ENCODE data around the gene MIF.
"Not testable (repeated sequence)": the region's sequence is repeated elsewhere in the genome, so short reads cannot be mapped to it uniquely, and the experiment has no call there.

MIF gene

GRCh38 chr22:23901600-23901999, 7.4 kb downstream of the MIF start:
- H3K36me3 Mint-ChIP-seq: peaks cover 22% of the 10 kb centered on the region
- peaks cover 16% of the 10 kb centered on the region for H3K4me1 Mint-ChIP-seq
- no peak for DNase-seq
- no peak overlapping the region for H3K4me3 Mint-ChIP-seq
- H3K27me3 Mint-ChIP-seq: peaks cover 12% of the 10 kb centered on the region
- no peak overlapping the region for H3K27ac Mint-ChIP-seq
- CTCF ChIA-PET: no interaction called here
- peaks cover 3% of the 10 kb centered on the region for H3K9me3 Mint-ChIP-seq

GRCh38 chr22:23903328-23903971, 9.3 kb downstream of the MIF start:
- H3K36me3 Mint-ChIP-seq: peaks cover 9% of the 10 kb centered on the region
- peaks cover 3% of the 10 kb centered on the region for H3K9me3 Mint-ChIP-seq
- H3K27me3 Mint-ChIP-seq: peaks cover 16% of the 10 kb centered on the region
- H3K4me3 Mint-ChIP-seq: no peak overlapping the region
- CTCF ChIA-PET: interaction anchor here (0.8 to 1.1 kb wide), 2 partner anchors 9 to 23 kb away, joined by 4 to 5 read pairs; partner anchors contain the start of gene MIF
- DNase-seq: no peak
- H3K4me1 Mint-ChIP-seq: peaks cover 10% of the 10 kb centered on the region
- no peak overlapping the region for H3K27ac Mint-ChIP-seq

- Mint-ChIP-seq H3K27ac (no peak overlapping the region), H3K36me3 (peaks cover under 1% of the 10 kb centered on the region), H3K27me3 (peaks cover 16% of the 10 kb centered on the region), H3K9me3 (peaks cover 3% of the 10 kb centered on the region), H3K4me1 (peaks cover 8% of the 10 kb centered on the region), H3K4me3 (no peak overlapping the region)
- no peak for DNase-seq
- CTCF ChIA-PET: interaction anchor here (0.8 kb wide), 1 partner anchor 10 kb away, joined by 3 read pairs; the partner anchor contains the start of gene MIF
Observed at GRCh38 chr22:23904573-23905254, 10.5 kb downstream of the MIF start.

GRCh38 chr22:23906641-23907040, 12.5 kb downstream of the MIF start:
- Mint-ChIP-seq H3K36me3 (no peaks in the 10 kb centered on the region), H3K27me3 (peaks cover 16% of the 10 kb centered on the region), H3K9me3 (no peaks in the 10 kb centered on the region), H3K27ac (no peak overlapping the region), H3K4me3 (no peak overlapping the region), H3K4me1 (peaks cover 11% of the 10 kb centered on the region)
- CTCF ChIA-PET: no interaction called here
- DNase-seq: no peak

- CTCF ChIA-PET, H3K4me3 Mint-ChIP-seq, DNase-seq, H3K9me3 Mint-ChIP-seq, H3K36me3 Mint-ChIP-seq, H3K27ac Mint-ChIP-seq: not testable (repeated sequence)
- Mint-ChIP-seq H3K27me3 (peaks cover 16% of the 10 kb centered on the region), H3K4me1 (peaks cover 15% of the 10 kb centered on the region)
Observed at GRCh38 chr22:23907423-23907822, 13.2 kb downstream of the MIF start.

- CTCF ChIA-PET: no interaction called here
Observed at GRCh38 chr22:23908587-23909205, 14.5 kb downstream of the MIF start.

GRCh38 chr22:23909296-23909898, 15.2 kb downstream of the MIF start:
- Mint-ChIP-seq H3K4me3 (no peak overlapping the region), H3K36me3 (no peaks in the 10 kb centered on the region), H3K27ac (no peak overlapping the region), H3K4me1 (peaks cover 32% of the 10 kb centered on the region), H3K27me3 (peaks cover 16% of the 10 kb centered on the region), H3K9me3 (no peaks in the 10 kb centered on the region)
- no peak for DNase-seq
- CTCF ChIA-PET: no interaction called here

More at GRCh38 chr22:23908587-23909205, 14.5 kb downstream of the MIF start:
- Mint-ChIP-seq H3K36me3 (no peaks in the 10 kb centered on the region), H3K27me3 (peaks cover 16% of the 10 kb centered on the region), H3K27ac (no peak overlapping the region), H3K4me3 (no peak overlapping the region), H3K4me1 (peaks cover 26% of the 10 kb centered on the region), H3K9me3 (no peaks in the 10 kb centered on the region)
- DNase-seq: no peak

GRCh38 chr22:23910496-23911190, 16.5 kb downstream of the MIF start:
- no peak for DNase-seq
- H3K4me1 Mint-ChIP-seq: peaks cover 30% of the 10 kb centered on the region
- H3K27ac Mint-ChIP-seq: no peak overlapping the region
- no peak overlapping the region for H3K4me3 Mint-ChIP-seq
- no peaks in the 10 kb centered on the region for H3K36me3 Mint-ChIP-seq
- no peaks in the 10 kb centered on the region for H3K9me3 Mint-ChIP-seq
- H3K27me3 Mint-ChIP-seq: peaks cover 8% of the 10 kb centered on the region
- CTCF ChIA-PET: interaction anchor here (1.0 to 1.1 kb wide), 2 partner anchors 16 to 52 kb away, joined by 3 read pairs; partner anchors contain the start of gene MIF

- Mint-ChIP-seq H3K4me1 (peaks cover 28% of the 10 kb centered on the region), H3K27me3 (peaks cover 5% of the 10 kb centered on the region), H3K9me3 (no peaks in the 10 kb centered on the region), H3K36me3 (no peaks in the 10 kb centered on the region), H3K27ac (no peak overlapping the region), H3K4me3 (no peak overlapping the region)
- DNase-seq: no peak
- CTCF ChIA-PET: interaction anchor here (1.0 kb wide), 1 partner anchor 52 kb away, joined by 3 read pairs; no protein-coding TSS in a partner anchor
Observed at GRCh38 chr22:23911318-23911980, 17.3 kb downstream of the MIF start.

- Mint-ChIP-seq H3K36me3 (no peaks in the 10 kb centered on the region), H3K27me3 (no peaks in the 10 kb centered on the region), H3K4me1 (peaks cover 28% of the 10 kb centered on the region), H3K9me3 (no peaks in the 10 kb centered on the region), H3K27ac (no peak overlapping the region), H3K4me3 (no peak overlapping the region)
- CTCF ChIA-PET: interaction anchor here (1.7 kb wide), 1 partner anchor 18 kb away, joined by 11 read pairs; the partner anchor contains the start of gene MIF
- no peak for DNase-seq
Observed at GRCh38 chr22:23912293-23912903, 18.2 kb downstream of the MIF start.

GRCh38 chr22:23913306-23913660, 19.1 kb downstream of the MIF start:
- no peaks in the 10 kb centered on the region for H3K27me3 Mint-ChIP-seq
- DNase-seq: no peak
- peaks cover 28% of the 10 kb centered on the region for H3K4me1 Mint-ChIP-seq
- H3K9me3 Mint-ChIP-seq: no peaks in the 10 kb centered on the region
- H3K36me3 Mint-ChIP-seq: peaks cover 2% of the 10 kb centered on the region
- CTCF ChIA-PET: interaction anchor here (1.7 kb wide), 1 partner anchor 19 kb away, joined by 11 read pairs; the partner anchor contains the start of gene MIF
- H3K27ac Mint-ChIP-seq: peak overlapping the region; percentile 93
- H3K4me3 Mint-ChIP-seq: peak overlapping the region; percentile 83

- H3K4me3 Mint-ChIP-seq: peak overlapping the region; percentile 83
- H3K27ac Mint-ChIP-seq: peak overlapping the region; percentile 93
- H3K9me3 Mint-ChIP-seq: no peaks in the 10 kb centered on the region
- peaks cover 3% of the 10 kb centered on the region for H3K36me3 Mint-ChIP-seq
- CTCF ChIA-PET: interaction anchor here (1.7 kb wide), 1 partner anchor 20 kb away, joined by 11 read pairs; the partner anchor contains the start of gene MIF
- H3K4me1 Mint-ChIP-seq: peaks cover 28% of the 10 kb centered on the region
- DNase-seq: peak; percentile 100
- H3K27me3 Mint-ChIP-seq: no peaks in the 10 kb centered on the region
Observed at GRCh38 chr22:23913661-23914353, 19.6 kb downstream of the MIF start.
